GM12865 (cell line): ENCODE measurements around the gene PCDHGB5.
"Not testable (repeated sequence)": the region's sequence is repeated elsewhere in the genome, so short reads cannot be mapped to it uniquely, and the experiment has no call there.

Source experiments
- DNase-seq: peaks from one replicate; pipeline ENCODE4 v3.0.0; 2010; ENCODE audit warnings: low read depth
- H3K4me3 ChIP-seq: 2 replicates; pipeline ENCODE4 v1.5.1; 2011; ENCODE audit warnings: mild to moderate bottlenecking, low read depth, low read length, control low read depth
- CTCF ChIP-seq: IDR thresholded peaks from 2 replicates; pipeline ENCODE4 v1.5.1; 2011; ENCODE audit warnings: low read length, control low read depth, low read depth, inconsistent platforms; ENCODE audit not compliant: insufficient read depth; ENCODE audit errors: missing control alignments

PCDHGB5 gene

GRCh38 chr5:141430332-141431113, 32.8 kb downstream of the PCDHGB5 start, which contains the start of gene PCDHGA12:
TSS of gene PCDHGA12 (plus strand) at chr5:141430507. CDS start at chr5:141430760, 253 bp downstream.
- TF ChIP-seq CTCF = peak; percentile 75
- DNase-seq = peak; percentile 91
- H3K4me3 ChIP-seq = peak within 1 kb of the TSS; percentile 79

GRCh38 chr5:141431286-141431685, 33.5 kb downstream of the PCDHGB5 start:
- TF ChIP-seq CTCF = no peak
- peak overlapping the region; percentile 79 for H3K4me3 ChIP-seq
- DNase-seq = peak; percentile 76

- not testable (repeated sequence) for DNase-seq
Measured at GRCh38 chr5:141432308-141432707, 34.6 kb downstream of the PCDHGB5 start.

GRCh38 chr5:141432726-141433125, 35.0 kb downstream of the PCDHGB5 start:
- H3K4me3 ChIP-seq, DNase-seq: not testable (repeated sequence)

More at GRCh38 chr5:141432308-141432707, 34.6 kb downstream of the PCDHGB5 start:
- not testable (repeated sequence) for H3K4me3 ChIP-seq

- no peak for DNase-seq
- no peak for TF ChIP-seq CTCF
- H3K4me3 ChIP-seq = no peak overlapping the region
Measured at GRCh38 chr5:141434006-141434405, 36.3 kb downstream of the PCDHGB5 start.

GRCh38 chr5:141437221-141437620, 39.5 kb downstream of the PCDHGB5 start:
- DNase-seq = no peak
- TF ChIP-seq CTCF = no peak
- H3K4me3 ChIP-seq = no peak overlapping the region

- DNase-seq = no peak
- no peak overlapping the region for H3K4me3 ChIP-seq
- TF ChIP-seq CTCF = no peak
Measured at GRCh38 chr5:141439411-141440141, 41.8 kb downstream of the PCDHGB5 start.

- no peak for DNase-seq
- no peak for TF ChIP-seq CTCF
- no peak overlapping the region for H3K4me3 ChIP-seq
Measured at GRCh38 chr5:141440341-141440740, 42.6 kb downstream of the PCDHGB5 start.
